Measurements from ENCODE around the gene MPP7.
"Not testable (repeated sequence)": the region's sequence is repeated elsewhere in the genome, so short reads cannot be mapped to it uniquely, and the experiment has no call there.

Gene MPP7

DNA sequence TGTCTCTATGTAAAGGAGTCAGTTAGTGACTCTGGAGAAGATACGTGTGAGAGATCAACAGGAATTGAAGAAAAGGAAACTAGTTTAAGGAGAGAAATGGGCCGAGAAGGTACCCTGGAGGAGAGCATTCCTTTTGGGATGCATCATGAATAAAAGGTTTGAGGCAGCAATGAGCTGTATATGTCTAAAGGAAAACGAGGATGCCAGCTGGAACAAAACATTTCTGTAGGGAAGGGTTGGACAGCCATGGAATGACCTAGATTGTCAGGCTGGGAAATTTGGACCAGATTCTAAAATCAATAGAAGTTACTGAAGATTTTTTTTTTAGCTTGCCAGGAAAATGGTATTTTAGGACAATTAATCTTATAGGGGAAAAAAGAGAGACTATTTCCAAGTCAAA, 17.2 kb upstream of the MPP7 start:
- ChIA-PET POLR2A (no interaction called here), CTCF (interaction anchor here (1.4 to 1.6 kb wide), 2 partner anchors 8 to 20 kb away, joined by 3 to 5 read pairs; no protein-coding TSS in a partner anchor)
- DNase-seq (ENCODE audit: extremely low spot score), result no peak
- TF ChIP-seq, protein P1, sequence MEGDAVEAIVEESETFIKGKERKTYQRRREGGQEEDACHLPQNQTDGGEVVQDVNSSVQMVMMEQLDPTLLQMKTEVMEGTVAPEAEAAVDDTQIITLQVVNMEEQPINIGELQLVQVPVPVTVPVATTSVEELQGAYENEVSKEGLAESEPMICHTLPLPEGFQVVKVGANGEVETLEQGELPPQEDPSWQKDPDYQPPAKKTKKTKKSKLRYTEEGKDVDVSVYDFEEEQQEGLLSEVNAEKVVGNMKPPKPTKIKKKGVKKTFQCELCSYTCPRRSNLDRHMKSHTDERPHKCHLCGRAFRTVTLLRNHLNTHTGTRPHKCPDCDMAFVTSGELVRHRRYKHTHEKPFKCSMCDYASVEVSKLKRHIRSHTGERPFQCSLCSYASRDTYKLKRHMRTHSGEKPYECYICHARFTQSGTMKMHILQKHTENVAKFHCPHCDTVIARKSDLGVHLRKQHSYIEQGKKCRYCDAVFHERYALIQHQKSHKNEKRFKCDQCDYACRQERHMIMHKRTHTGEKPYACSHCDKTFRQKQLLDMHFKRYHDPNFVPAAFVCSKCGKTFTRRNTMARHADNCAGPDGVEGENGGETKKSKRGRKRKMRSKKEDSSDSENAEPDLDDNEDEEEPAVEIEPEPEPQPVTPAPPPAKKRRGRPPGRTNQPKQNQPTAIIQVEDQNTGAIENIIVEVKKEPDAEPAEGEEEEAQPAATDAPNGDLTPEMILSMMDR (IDR thresholded peaks at IDR 0.05; ENCODE audit: control extremely low read depth, extremely low read depth, low read depth, missing control alignments), result no peak

DNA sequence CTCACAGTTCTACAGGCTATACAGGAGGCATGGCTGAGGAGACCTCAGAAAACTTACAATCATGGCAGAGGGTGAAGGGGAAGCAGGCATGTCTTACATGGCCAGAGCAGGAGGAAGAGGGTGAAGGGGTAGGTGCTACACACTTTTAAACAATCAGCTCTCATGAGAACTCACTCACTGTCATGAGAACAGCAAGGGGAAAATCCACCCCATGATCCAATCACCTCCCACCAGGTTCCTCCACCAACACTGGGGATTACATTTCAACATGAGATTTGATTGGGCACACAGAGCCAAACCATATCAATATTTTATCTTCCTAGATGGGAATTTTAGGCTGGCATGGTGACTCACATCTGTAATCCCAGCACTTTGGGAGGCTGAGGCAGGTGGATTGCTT, 16.2 kb upstream of the MPP7 start:
- POLR2A ChIA-PET; DNase-seq (ENCODE audit: extremely low spot score): not testable (repeated sequence)
- CTCF ChIA-PET, result interaction anchor here (1.6 kb wide), 1 partner anchor 9 kb away, joined by 5 read pairs; no protein-coding TSS in a partner anchor

DNA sequence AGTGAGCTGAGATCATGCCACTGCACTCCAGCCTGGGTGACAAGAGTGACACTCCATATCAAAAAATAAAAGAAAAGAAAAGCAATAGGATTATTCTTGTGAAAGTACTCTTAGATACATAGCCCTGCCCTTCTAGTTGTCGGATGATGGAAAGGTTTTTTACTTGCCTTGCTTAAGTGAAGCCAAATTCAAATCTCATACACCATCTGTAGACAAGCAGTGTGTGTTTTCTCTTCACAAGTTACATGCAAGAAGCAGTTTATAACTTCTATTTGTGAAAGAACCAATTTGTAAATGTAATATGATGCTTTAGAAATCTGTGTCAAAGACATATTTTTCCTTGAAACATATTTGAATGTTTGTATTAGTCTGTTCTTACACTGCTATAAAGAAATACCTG, 15.8 kb upstream of the MPP7 start:
- ChIA-PET POLR2A (no interaction called here), CTCF (no interaction called here)
- no peak for DNase-seq (ENCODE audit: extremely low spot score)

DNA sequence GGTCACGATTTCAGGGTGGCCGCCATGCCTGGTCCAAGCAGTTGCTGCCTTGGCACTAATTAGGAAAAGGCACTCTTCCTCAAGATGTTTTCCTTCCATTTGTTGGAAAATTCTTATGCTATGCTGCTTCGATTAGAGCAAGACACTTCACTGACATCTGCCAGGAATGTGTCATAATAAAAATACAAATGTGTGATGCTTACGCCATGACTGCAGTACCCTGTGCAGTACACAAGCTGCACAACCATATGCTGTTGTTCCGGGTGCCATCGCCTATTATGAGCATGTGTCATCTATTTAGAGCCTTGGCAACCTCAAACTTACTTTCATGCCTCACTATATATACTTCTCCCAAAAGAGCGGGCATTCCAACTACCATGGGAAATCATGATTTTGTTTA, 14.9 kb upstream of the MPP7 start:
- TF ChIP-seq, protein P1 (IDR thresholded peaks at IDR 0.05; ENCODE audit: control extremely low read depth, extremely low read depth, low read depth, missing control alignments), result no peak
- no peak for DNase-seq (ENCODE audit: extremely low spot score)
- POLR2A ChIA-PET, result no interaction called here
- CTCF ChIA-PET, result no interaction called here

More for the DNA sequence above, 15.8 kb upstream of the MPP7 start:
- TF ChIP-seq, protein P1 (IDR thresholded peaks at IDR 0.05; ENCODE audit: control extremely low read depth, extremely low read depth, low read depth, missing control alignments), result no peak

DNA sequence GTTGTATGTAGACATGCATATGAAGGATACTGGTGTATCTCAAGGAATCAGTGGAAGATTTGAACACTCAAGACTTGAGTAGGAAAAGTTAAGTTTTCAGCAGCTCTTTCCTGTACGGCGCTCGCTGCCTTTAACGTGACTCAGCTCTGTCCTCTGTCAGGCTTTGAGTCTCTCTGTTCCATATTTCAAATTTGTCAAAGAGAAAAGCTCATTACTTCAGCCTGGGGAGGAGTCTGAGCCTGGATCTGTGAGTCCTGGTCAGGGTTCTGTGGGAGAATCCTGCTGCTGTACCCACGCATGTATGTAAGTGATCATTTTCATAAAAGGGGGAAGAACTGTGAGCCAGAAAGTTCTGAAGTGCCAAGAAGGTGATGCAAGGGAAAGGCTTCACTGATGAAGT, 13.8 kb upstream of the MPP7 start:
- ChIA-PET POLR2A (no interaction called here), CTCF (no interaction called here)
- TF ChIP-seq, protein P1 (IDR thresholded peaks at IDR 0.05; ENCODE audit: control extremely low read depth, extremely low read depth, low read depth, missing control alignments), result no peak
- DNase-seq (ENCODE audit: extremely low spot score), result no peak

DNA sequence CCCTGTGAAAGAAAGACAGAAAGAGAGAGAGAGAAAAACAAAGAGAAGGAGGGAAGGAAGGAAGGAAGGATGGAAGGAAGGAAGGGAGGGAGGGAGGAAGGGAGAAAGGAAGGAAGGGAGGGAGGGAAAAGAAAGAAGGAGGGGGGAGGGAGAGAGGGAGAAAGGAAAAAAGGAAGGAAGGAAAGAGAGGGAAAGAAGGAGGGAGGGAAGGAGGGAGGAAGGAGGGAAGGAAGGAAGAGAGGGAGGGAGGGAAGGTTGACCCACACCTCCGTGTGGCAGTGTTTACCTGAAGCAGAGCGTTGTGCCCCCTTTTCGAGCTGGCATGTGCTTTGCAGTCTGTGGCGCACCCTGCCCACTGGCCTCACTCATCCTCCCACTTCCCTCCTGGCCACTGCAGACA, 12.3 kb upstream of the MPP7 start:
- POLR2A ChIA-PET, result no interaction called here
- DNase-seq (ENCODE audit: extremely low spot score), result no peak
- CTCF ChIA-PET, result no interaction called here
- TF ChIP-seq, protein P1 (IDR thresholded peaks at IDR 0.05; ENCODE audit: control extremely low read depth, extremely low read depth, low read depth, missing control alignments), result no peak

DNA sequence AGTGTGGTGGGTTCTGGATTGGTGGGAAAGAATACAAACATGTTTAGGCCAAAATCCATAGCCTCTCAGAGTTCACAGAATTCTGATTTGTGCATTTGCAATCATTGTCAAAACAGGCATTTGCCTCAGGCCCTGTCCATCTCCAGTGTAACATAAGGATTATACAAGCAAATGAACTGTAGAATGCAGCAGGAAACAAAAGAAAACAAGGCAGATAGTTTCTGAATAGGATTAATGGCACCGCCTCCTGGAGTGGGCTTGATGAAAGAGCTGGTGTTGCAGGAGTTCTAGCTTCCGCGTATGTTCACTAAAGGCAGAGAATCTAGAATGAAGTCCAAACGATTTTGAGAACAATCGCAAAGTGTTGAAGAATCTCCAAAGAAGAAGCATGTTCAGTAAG, 11.3 kb upstream of the MPP7 start:
- CTCF ChIA-PET, result no interaction called here
- no peak for DNase-seq (ENCODE audit: extremely low spot score)
- POLR2A ChIA-PET, result no interaction called here
- TF ChIP-seq, protein P1 (IDR thresholded peaks at IDR 0.05; ENCODE audit: control extremely low read depth, extremely low read depth, low read depth, missing control alignments), result no peak

Data from GM10248 (cell line).